ES-I3 (cell line): ENCODE data around the gene SLC35C1.

Experiments used
- H3K36me3 ChIP-seq: 2 replicates; pipeline ENCODE4 v1.6.1; 2013; ENCODE audit warnings: mild to moderate bottlenecking, low read length, control low read depth, moderate library complexity; ENCODE audit not compliant: insufficient read depth
- H3K4me1 ChIP-seq: 2 replicates; pipeline ENCODE4 v1.6.1; 2013; ENCODE audit warnings: mild to moderate bottlenecking, control low read depth, low read length; ENCODE audit not compliant: insufficient read depth
- H3K9ac ChIP-seq: 2 replicates; pipeline ENCODE4 v1.6.1; 2013; ENCODE audit warnings: low read depth, mild to moderate bottlenecking, low read length, moderate library complexity
- H3K9me3 ChIP-seq: 2 replicates; pipeline ENCODE4 v1.6.1; 2013; ENCODE audit warnings: mild to moderate bottlenecking, low read length, moderate library complexity; ENCODE audit not compliant: control insufficient read depth, insufficient read depth

SLC35C1 gene

GRCh38 chr11:45773786-45774655 is 30.9 kb upstream of the SLC35C1 start:
- Histone ChIP-seq H3K36me3 (no peaks in the 10 kb centered on the region), H3K4me1 (no peaks in the 10 kb centered on the region), H3K9ac (no peak overlapping the region), H3K9me3 (no peaks in the 10 kb centered on the region)

- H3K36me3 ChIP-seq = no peaks in the 10 kb centered on the region
- H3K9ac ChIP-seq = no peak overlapping the region
- no peaks in the 10 kb centered on the region for H3K4me1 ChIP-seq
- no peaks in the 10 kb centered on the region for H3K9me3 ChIP-seq
These were observed 30.2 kb upstream of the SLC35C1 start for GRCh38 chr11:45774786-45775185.

GRCh38 chr11:45777127-45777969 is 27.6 kb upstream of the SLC35C1 start:
- Histone ChIP-seq H3K36me3 (no peaks in the 10 kb centered on the region), H3K9me3 (no peaks in the 10 kb centered on the region), H3K9ac (no peak overlapping the region), H3K4me1 (no peaks in the 10 kb centered on the region)

GRCh38 chr11:45778341-45778740 is 26.6 kb upstream of the SLC35C1 start:
- H3K36me3 ChIP-seq = no peaks in the 10 kb centered on the region
- H3K4me1 ChIP-seq = no peaks in the 10 kb centered on the region
- no peak overlapping the region for H3K9ac ChIP-seq
- H3K9me3 ChIP-seq = no peaks in the 10 kb centered on the region

- H3K4me1 ChIP-seq = no peaks in the 10 kb centered on the region
- H3K9me3 ChIP-seq = no peaks in the 10 kb centered on the region
These were observed 25.3 kb upstream of the SLC35C1 start for GRCh38 chr11:45779602-45780001.

GRCh38 chr11:45786272-45786671 is 18.7 kb upstream of the SLC35C1 start:
- Histone ChIP-seq H3K9me3 (no peaks in the 10 kb centered on the region), H3K4me1 (no peaks in the 10 kb centered on the region), H3K36me3 (no peaks in the 10 kb centered on the region), H3K9ac (no peak overlapping the region)

More at GRCh38 chr11:45779602-45780001, 25.3 kb upstream of the SLC35C1 start:
- no peak overlapping the region for H3K9ac ChIP-seq
- no peaks in the 10 kb centered on the region for H3K36me3 ChIP-seq

GRCh38 chr11:45788887-45789286 is 16.1 kb upstream of the SLC35C1 start:
- Histone ChIP-seq H3K9ac (no peak overlapping the region), H3K36me3 (no peaks in the 10 kb centered on the region), H3K4me1 (no peaks in the 10 kb centered on the region), H3K9me3 (no peaks in the 10 kb centered on the region; the same call in 1 of the 2 replicates)

- Histone ChIP-seq H3K9ac (no peak overlapping the region), H3K4me1 (no peaks in the 10 kb centered on the region), H3K36me3 (no peaks in the 10 kb centered on the region), H3K9me3 (no peaks in the 10 kb centered on the region; the same call in 1 of the 2 replicates)
These were observed 13.4 kb upstream of the SLC35C1 start for GRCh38 chr11:45791524-45791923.

GRCh38 chr11:45794169-45794568 is 10.8 kb upstream of the SLC35C1 start:
- Histone ChIP-seq H3K36me3 (no peaks in the 10 kb centered on the region), H3K4me1 (no peaks in the 10 kb centered on the region), H3K9ac (no peak overlapping the region), H3K9me3 (no peaks in the 10 kb centered on the region; the same call in 1 of the 2 replicates)

GRCh38 chr11:45795379-45795778 is 9.6 kb upstream of the SLC35C1 start:
- Histone ChIP-seq H3K36me3 (no peaks in the 10 kb centered on the region), H3K4me1 (no peaks in the 10 kb centered on the region), H3K9ac (no peak overlapping the region), H3K9me3 (no peaks in the 10 kb centered on the region; the same call in 1 of the 2 replicates)

- H3K9me3 ChIP-seq = no peaks in the 10 kb centered on the region; the same call in 1 of the 2 replicates
- H3K9ac ChIP-seq = no peak overlapping the region
- no peaks in the 10 kb centered on the region for H3K36me3 ChIP-seq
- H3K4me1 ChIP-seq = no peaks in the 10 kb centered on the region
These were observed 8.5 kb upstream of the SLC35C1 start for GRCh38 chr11:45796461-45796861.

GRCh38 chr11:45798793-45799441 is 6.0 kb upstream of the SLC35C1 start:
- no peaks in the 10 kb centered on the region for H3K9me3 ChIP-seq
- H3K9ac ChIP-seq = no peak overlapping the region
- no peaks in the 10 kb centered on the region for H3K36me3 ChIP-seq
- no peaks in the 10 kb centered on the region for H3K4me1 ChIP-seq

GRCh38 chr11:45799562-45799961 is 5.4 kb upstream of the SLC35C1 start:
- no peaks in the 10 kb centered on the region for H3K36me3 ChIP-seq
- H3K9me3 ChIP-seq = no peaks in the 10 kb centered on the region
- H3K9ac ChIP-seq = no peak overlapping the region
- no peaks in the 10 kb centered on the region for H3K4me1 ChIP-seq

GRCh38 chr11:45800261-45800660 is 4.7 kb upstream of the SLC35C1 start:
- no peak overlapping the region for H3K9ac ChIP-seq
- no peaks in the 10 kb centered on the region for H3K4me1 ChIP-seq

More at GRCh38 chr11:45800261-45800660, 4.7 kb upstream of the SLC35C1 start:
- Histone ChIP-seq H3K9me3 (no peaks in the 10 kb centered on the region), H3K36me3 (no peaks in the 10 kb centered on the region)
